ENCODE results near the gene POU2AF1. TPM values are rescaled to one million over a fixed set of nuclear protein-coding genes. Genes with fewer than 3 reads are reported as not detected.

The POU2AF1 gene
- total RNA-seq, 2 experiments from 2014 or later = 0.52 to 0.78 TPM

GRCh38 chr11:111329306-111330204, 49.5 kb downstream of the POU2AF1 start:
- H3K4me3 Mint-ChIP-seq = no peak overlapping the region
- Histone ChIP-seq H3K36me3 (ENCODE audit: insufficient read depth, low read length) (no peaks in the 10 kb centered on the region), H3K27me3 (ENCODE audit: control insufficient read depth in 1 of 2, insufficient read depth in 2 of 2, low read length in 2 of 2) (no peaks in the 10 kb centered on the region), H3K4me3 (ENCODE audit: low read length) (no peak overlapping the region), H3K9me3 (ENCODE audit: control insufficient read depth in 1 of 2, insufficient read depth in 1 of 2, low read length in 2 of 2) (no peaks in the 10 kb centered on the region), H3K4me1 (ENCODE audit: insufficient read depth, low read length) (no peaks in the 10 kb centered on the region), H3K27ac (ENCODE audit: low read depth in 1 of 2, low read length in 2 of 2) (no peak overlapping the region)
- POLR2A ChIA-PET = no interaction called here
- H3K9me3 Mint-ChIP-seq = no peaks in the 10 kb centered on the region
- H3K27me3 Mint-ChIP-seq = no peaks in the 10 kb centered on the region
- CTCF ChIA-PET = no interaction called here
- no peaks in the 10 kb centered on the region for H3K36me3 Mint-ChIP-seq (ENCODE audit: low read depth)
- TF ChIP-seq CTCF (IDR thresholded peaks at IDR 0.05) = no peak
- ATAC-seq (ENCODE audit: poor library complexity) (no peak), DNase-seq (no peak)
- intact Hi-C loops (cut with DNase I, micrococcal nuclease) = no loop called here
- no peak overlapping the region for H3K27ac Mint-ChIP-seq
- H3K4me1 Mint-ChIP-seq (ENCODE audit: low read depth) = no peaks in the 10 kb centered on the region

GRCh38 chr11:111327908-111328624, 51.0 kb downstream of the POU2AF1 start:
- Histone ChIP-seq H3K4me3 (ENCODE audit: low read length) (no peak overlapping the region), H3K27ac (ENCODE audit: low read depth in 1 of 2, low read length in 2 of 2) (no peak overlapping the region), H3K27me3 (ENCODE audit: control insufficient read depth in 1 of 2, insufficient read depth in 2 of 2, low read length in 2 of 2) (no peaks in the 10 kb centered on the region), H3K9me3 (ENCODE audit: control insufficient read depth in 1 of 2, insufficient read depth in 1 of 2, low read length in 2 of 2) (no peaks in the 10 kb centered on the region), H3K4me1 (ENCODE audit: insufficient read depth, low read length) (no peaks in the 10 kb centered on the region), H3K36me3 (ENCODE audit: insufficient read depth, low read length) (no peaks in the 10 kb centered on the region)
- TF ChIP-seq CTCF (IDR thresholded peaks at IDR 0.05) = no peak
- no peak overlapping the region for H3K4me3 Mint-ChIP-seq
- H3K27me3 Mint-ChIP-seq = no peaks in the 10 kb centered on the region
- CTCF ChIA-PET = no interaction called here
- no peaks in the 10 kb centered on the region for H3K4me1 Mint-ChIP-seq (ENCODE audit: low read depth)
- ATAC-seq (ENCODE audit: poor library complexity) (no peak), DNase-seq (no peak)
- no peaks in the 10 kb centered on the region for H3K36me3 Mint-ChIP-seq (ENCODE audit: low read depth)
- intact Hi-C loops (cut with DNase I, micrococcal nuclease) = no loop called here
- no peak overlapping the region for H3K27ac Mint-ChIP-seq
- POLR2A ChIA-PET = no interaction called here
- H3K9me3 Mint-ChIP-seq = no peaks in the 10 kb centered on the region

DNA sequence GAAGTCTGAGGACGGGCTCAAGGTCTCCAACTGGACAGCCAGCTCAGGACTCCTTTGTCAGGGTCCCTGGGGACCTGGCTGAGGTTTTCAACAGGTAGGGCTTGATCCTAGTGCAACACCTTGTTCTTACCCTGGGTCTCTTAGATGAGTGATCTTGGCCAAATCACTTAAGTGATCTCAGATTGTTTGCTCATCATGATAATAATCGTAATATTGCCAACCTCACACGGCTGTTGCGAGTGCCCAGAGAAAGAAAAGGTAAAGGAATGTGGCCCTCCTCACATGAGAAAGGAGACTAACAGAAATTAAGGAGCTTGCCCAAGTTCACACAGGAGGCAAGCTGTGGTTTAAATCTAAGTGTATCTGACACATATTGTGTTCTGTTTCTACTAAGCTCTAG, 52.3 kb downstream of the POU2AF1 start:
- H3K4me3 Mint-ChIP-seq = no peak overlapping the region
- no peaks in the 10 kb centered on the region for H3K9me3 ChIP-seq (ENCODE audit: control insufficient read depth in 1 of 2, insufficient read depth in 1 of 2, low read length in 2 of 2)
- H3K36me3 Mint-ChIP-seq (ENCODE audit: low read depth) = no peaks in the 10 kb centered on the region
- H3K4me1 ChIP-seq (ENCODE audit: insufficient read depth, low read length) = no peaks in the 10 kb centered on the region
- CTCF ChIA-PET = no interaction called here
- no peak for TF ChIP-seq CTCF (IDR thresholded peaks at IDR 0.05)
- POLR2A ChIA-PET = no interaction called here
- no peak overlapping the region for H3K27ac ChIP-seq (ENCODE audit: low read depth in 1 of 2, low read length in 2 of 2)
- no peaks in the 10 kb centered on the region for H3K27me3 ChIP-seq (ENCODE audit: control insufficient read depth in 1 of 2, insufficient read depth in 2 of 2, low read length in 2 of 2)
- H3K36me3 ChIP-seq (ENCODE audit: insufficient read depth, low read length) = no peaks in the 10 kb centered on the region
- no peak for DNase-seq
- no peaks in the 10 kb centered on the region for H3K4me1 Mint-ChIP-seq (ENCODE audit: low read depth)
- no peak overlapping the region for H3K27ac Mint-ChIP-seq
- H3K27me3 Mint-ChIP-seq = no peaks in the 10 kb centered on the region
- no peak for ATAC-seq (ENCODE audit: poor library complexity)
- intact Hi-C loops (cut with DNase I, micrococcal nuclease) = no loop called here
- no peaks in the 10 kb centered on the region for H3K9me3 Mint-ChIP-seq
- no peak overlapping the region for H3K4me3 ChIP-seq (ENCODE audit: low read length)
